Stimulated activated CD4-positive, alpha-beta T cell treated with anti-CD3 and anti-CD28 coated beads, TNF-alpha, amount 100 ng/mL, for 24 hours (primary cell): ENCODE data around the gene PTPN20.

Experiments used
- DNase-seq, 3 experiments: peaks; one replicate each; pipeline ENCODE4 v3.0.0-alpha.2; 2020; ENCODE audit warnings: low read depth in 3 of 3

PTPN20 gene

GRCh38 chr10:47021850-47022249 is 110.6 kb downstream of the PTPN20 start:
- DNase-seq: no peak

DNA sequence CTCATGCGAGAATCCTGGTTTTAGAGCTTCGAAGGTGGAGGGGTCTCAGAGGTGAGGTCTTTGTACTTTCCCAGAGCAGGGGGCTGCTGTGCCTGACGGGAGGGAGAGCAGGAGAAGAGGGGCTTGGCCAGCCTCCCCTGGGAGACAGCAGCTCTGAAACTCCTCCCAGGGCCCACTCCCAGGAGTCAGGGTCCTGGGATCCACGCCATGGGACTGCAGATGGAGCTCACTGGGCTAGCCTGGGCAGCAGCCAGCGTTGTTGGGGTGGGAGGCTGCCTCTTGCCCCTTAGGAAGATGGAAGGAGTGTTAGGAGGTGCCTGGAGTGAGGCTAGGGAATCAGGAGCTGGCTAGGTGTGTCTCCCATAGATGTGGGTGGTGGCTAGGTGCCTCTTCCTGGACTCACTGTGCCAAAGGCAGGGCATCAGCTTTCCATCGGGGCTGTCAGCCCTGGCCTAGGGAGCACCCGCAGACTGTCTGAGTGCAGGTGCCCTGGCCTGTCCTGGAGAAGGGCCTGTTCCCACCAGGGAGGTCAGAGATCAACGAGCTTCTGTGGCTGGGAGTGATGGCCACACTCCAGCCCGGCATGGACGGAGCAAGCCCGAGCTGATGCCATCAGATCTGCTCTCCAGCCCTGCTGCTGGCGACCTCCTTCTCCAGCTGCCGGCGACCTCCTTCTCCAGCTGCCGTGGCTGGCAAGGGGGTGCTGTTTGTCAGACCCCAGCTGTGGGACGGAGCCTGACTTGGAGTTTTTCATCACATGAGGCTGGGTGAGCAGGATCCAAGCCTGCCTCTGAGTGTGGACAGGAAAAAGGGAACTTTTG is 111.3 kb downstream of the PTPN20 start:
- no peak for DNase-seq

- no peak for DNase-seq
Measured at GRCh38 chr10:47023237-47024045, 112.2 kb downstream of the PTPN20 start.

DNA sequence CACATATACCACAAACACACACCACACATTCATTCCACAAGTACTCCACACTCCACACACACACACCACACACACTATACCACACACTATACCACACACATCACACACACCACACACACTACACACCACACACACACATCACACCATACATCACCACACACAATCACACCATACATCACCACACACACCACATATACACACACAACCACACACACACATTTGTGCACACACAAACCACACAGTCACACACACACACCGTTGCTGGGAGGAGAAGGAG is 112.8 kb downstream of the PTPN20 start:
- no peak for DNase-seq

DNA sequence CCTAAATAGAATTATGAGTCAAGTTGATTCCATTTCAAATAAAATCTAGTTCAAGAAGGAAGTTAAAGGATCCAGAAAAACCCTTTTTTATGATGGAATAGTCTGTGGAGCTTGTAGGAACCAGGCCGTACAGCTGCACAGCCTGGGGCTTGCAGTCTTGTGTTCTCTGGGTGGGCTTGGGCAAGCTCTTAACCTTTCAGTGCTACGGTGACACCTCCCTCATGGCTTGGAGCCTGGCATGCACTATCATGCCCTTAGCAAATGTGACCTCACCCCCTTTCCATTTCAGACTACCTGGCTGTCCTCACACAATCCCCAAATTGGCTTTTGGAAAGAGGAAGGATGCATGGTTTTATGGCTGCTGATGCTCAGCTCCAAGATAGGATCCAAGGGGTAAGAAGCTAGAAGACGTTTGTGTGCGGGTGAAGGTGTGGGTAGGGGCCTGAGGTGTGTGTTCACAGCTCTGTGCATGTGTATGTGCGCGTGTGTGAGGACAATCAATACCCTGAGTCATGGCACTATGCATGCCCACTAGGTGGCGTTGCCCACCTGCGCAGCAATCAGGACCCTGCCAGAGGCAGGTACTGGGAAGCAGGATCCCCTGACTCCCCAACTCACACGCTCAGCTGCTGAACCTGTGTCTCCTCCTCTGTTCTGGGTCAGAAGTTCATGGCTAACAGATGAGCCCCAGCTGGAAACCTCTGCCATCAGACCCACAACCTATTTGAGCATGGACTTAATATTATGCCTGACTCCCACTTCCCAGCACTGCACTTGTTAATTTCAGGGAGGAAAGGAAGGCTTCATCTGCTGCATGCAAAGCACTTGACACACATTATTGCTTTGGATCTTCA is 113.4 kb downstream of the PTPN20 start:
- peak; percentile 47 to 69 (median 51) for DNase-seq

GRCh38 chr10:47025253-47025539 is 114.0 kb downstream of the PTPN20 start:
- no peak for DNase-seq

DNA sequence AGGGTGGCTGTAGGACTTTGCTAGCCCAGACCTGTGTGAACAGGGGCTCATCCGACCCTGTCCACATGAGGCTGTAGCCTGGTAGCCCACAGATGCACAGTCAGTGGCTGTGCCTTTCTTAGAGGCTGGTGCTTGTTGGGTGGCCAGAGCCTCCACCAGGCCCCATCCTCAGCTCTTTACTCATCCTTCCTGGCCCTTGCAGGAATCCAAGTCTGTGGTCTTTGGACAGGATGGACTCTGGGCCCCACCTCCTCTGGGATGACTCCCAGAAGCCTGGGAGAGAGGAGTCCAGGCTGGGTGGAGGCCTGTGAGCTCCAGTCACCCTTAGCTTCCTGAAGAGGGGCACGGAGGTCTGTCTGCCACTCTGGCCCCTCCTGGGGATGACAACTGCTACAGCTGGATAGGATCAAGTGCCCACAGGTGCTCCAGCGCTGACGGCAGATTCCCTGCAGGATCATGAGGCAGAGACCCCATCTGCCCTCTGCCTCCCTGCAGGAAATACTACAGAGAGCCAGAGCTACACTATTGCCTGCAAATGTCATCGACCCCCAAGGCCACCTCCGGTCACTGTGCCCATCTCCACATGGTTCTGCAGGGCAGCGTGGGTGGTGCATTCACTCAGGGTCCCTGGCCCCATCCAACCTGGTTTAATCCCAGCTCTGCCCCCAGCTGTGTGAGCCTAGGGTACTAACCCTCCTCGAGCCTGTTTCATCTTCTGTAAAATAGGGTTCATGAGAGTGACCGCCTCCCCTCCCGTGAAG is 114.5 kb downstream of the PTPN20 start:
- DNase-seq: no peak

GRCh38 chr10:47026301-47027107 is 115.3 kb downstream of the PTPN20 start:
- DNase-seq: no peak

GRCh38 chr10:47027108-47027783 is 116.0 kb downstream of the PTPN20 start:
- no peak for DNase-seq

DNA sequence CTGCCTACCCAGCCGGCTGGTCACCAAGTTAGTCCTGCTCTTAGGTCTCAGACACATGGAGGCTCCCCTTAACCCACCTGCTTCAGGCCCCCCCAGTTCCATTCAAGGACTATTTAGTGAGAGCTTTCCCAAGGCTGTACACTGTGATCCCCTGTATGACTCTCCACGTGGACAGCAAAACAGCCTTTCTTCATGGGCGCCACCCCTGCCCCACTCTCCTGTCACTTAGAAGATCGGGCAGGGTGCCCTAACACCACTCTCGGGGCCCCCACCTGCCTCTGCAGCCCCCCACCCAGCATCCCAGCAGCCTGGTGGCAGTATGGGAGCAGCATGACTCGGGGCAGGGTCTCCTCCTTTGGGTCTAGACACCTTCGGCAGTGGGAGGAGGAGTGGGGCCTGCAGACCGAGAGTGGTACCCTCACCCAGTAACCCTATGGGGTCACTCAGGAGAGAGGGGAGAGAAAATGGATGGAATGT is 116.6 kb downstream of the PTPN20 start:
- no peak for DNase-seq

GRCh38 chr10:47028466-47028865 is 117.2 kb downstream of the PTPN20 start:
- DNase-seq: no peak

DNA sequence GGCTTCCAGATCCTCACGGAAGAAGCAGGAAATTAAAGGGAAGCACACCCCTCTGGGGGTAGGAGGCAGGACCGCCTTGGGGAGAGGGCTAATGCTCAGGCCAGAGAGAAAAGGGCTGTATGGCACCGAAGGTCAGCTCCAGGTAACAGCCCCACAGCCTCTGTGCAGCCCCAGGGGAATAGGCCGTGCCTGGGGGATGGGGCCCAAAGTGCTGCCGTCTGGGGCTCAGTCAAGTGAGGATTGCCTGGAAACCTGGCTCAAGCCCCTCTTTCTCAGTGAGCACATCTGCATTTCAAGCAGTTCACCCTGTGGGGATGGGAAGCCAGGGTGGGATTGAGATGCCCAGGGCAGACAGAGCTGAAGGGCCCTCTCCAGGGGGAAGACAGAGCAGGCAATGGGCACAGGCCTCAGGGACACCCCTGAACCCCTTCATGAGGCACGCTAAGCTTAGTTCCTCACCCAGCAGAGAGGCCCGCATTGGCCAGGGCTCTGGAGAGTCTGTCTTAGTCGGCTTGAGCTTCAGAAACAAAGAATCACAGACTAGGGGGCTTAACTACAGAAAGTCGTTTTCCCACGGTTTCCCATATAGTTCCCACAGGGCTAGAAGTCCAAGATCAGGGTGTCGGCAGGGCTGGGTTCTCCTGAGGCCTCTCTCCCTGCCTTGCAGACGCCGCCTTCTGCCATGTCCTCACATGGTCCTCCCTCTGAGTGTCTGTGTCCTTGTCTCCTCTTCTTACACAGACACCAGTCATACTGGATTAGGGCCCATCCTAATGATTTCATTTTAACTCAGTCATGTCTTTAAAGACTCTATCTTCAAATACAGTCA is 118.2 kb downstream of the PTPN20 start:
- no peak for DNase-seq

- no peak for DNase-seq
Measured at GRCh38 chr10:47030191-47030703, 119.0 kb downstream of the PTPN20 start.

- DNase-seq: no peak
Measured at GRCh38 chr10:47031211-47031900, 120.1 kb downstream of the PTPN20 start.

- DNase-seq: no peak
Measured at GRCh38 chr10:47031901-47032465, 120.8 kb downstream of the PTPN20 start.

- DNase-seq: no peak
Measured at GRCh38 chr10:47033081-47033480, 121.9 kb downstream of the PTPN20 start.

- DNase-seq: no peak
Measured at GRCh38 chr10:47033541-47034270, 122.5 kb downstream of the PTPN20 start.
